UCSD-AML1 (cell line): Measurements from ENCODE around the gene KAT6B.
"Not testable (repeated sequence)": the region's sequence is repeated elsewhere in the genome, so short reads cannot be mapped to it uniquely, and the experiment has no call there.

Experiments used
- DNase-seq: peaks from one replicate; lab custom pipeline; 2025; ENCODE audit not compliant: unreplicated experiment; lab: John Stamatoyannopoulos, UW

KAT6B gene

DNA sequence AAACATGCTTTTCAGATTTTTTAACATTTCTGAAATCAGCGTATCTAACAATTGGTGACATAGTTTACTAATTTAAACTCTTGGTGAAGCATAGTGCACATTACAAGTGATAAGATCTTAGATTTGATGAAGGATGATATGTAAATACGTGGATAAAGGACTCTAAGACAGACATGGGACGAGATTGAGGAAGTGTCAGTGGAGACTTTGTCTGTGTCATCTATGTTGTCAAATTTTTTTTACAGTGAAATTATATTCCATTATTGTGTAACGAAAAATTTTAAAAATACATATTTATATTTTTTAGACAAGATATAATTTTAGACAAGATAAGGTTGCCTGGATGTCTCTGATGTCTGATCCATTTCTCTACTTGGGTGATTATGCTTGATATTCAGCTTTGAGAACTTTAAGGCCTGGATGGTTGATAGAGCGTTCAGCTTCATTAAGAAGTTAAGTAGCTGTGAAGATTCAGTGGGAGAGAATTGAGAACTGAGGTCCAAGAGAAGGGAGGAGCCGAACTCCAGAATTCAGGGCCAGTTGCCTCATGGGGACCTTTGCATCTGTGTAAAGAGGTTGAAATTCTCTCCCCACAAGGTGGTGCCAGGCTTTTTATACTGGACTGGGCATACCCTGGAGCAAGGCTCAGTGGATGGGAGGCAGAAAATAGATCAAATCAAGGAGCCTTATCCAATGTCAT, 62.7 kb downstream of the KAT6B start:
- DNase-seq: no peak

DNA sequence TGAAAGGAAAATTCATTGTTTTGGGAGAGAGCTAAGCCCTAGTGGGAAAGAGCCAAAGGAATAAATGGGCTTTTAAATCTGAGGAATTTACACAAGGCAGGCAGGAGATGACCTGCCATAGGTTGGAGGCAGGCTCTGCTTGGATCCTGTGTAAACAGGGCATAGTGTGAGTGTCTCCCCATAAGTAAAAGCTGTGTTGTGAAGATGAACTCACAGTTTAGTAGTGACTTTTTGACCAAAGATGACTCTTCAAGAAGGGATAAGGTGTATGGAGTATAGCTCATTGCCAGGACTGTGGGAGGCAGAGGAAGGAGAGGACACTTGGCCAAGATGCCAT, 63.2 kb downstream of the KAT6B start:
- DNase-seq: no peak

DNA sequence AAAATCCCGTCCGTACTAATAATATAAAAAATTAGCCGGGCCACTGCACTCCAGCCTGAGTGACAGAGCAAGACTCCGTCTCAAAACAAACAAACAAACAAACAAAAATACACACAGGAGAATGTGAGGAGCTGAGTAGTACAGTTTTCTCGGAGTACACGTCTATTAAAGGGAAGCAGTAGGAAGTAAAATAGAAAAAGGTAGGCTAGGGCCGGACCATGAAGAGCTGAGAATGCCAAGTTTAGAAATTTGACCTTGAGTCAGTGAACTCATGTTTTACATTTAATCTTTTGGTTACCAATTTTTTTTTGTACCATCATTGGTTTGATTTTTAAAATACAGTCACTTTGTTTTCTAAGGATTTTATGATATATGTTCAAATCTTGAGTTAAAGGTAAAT, 64.1 kb downstream of the KAT6B start:
- no peak for DNase-seq

DNA sequence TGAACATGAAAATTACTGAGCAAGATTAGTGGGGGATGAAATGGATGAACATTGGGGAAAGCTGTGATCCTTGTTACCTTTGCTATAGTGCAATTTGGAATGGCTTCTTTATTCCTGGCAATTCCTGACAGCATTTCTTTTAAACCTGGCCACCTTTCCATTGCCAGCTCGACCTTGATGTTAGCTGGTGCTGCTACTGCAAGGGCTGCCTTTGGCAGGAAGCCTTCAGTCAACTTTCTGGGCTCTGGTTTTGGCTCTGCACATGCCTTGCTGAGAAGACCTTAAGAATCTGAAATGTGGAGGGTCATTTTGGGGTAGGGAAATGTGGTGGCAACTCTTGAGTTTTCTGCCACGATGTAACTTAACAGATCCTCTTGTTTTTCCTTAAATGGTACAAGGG, 64.7 kb downstream of the KAT6B start:
- no peak for DNase-seq

DNA sequence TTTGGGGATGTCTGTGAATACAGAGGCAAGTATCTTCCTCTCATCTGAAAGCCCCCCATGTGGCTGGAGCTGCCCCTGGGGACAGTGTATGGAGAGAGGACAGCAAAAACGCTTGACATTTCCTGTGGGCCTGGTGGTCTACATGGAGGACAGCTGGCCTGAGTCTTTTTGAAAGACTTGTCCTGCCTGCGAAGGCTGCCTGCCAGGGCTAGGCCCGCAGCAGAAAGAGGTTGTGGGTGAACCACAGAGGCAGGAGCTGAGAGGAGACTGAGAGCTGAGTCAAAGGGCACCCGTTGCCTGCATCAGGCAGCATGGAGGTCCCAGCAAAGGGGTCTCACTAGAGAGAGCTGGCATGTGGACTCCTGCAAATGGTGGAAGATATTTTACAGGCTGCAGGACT, 66.4 kb downstream of the KAT6B start:
- DNase-seq: no peak

DNA sequence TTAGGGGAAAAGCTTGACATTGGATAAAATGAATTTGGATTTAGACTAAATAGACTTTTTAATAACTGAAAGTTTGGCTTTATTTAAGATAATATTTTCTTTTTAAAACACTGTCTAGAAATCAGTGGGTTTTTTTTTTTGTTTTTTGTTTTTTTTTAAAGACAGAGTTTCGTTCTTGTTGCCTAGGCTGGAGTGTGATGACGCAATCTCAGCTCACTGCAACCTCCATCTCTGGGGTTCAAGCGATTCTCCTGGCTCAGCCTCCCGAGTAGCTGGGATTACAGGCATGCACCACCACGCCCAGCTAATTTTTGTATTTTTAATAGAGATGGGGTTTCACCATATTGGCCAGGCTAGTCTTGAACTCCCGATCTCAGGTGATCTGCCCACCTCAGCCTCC, 66.9 kb downstream of the KAT6B start:
- not testable (repeated sequence) for DNase-seq

DNA sequence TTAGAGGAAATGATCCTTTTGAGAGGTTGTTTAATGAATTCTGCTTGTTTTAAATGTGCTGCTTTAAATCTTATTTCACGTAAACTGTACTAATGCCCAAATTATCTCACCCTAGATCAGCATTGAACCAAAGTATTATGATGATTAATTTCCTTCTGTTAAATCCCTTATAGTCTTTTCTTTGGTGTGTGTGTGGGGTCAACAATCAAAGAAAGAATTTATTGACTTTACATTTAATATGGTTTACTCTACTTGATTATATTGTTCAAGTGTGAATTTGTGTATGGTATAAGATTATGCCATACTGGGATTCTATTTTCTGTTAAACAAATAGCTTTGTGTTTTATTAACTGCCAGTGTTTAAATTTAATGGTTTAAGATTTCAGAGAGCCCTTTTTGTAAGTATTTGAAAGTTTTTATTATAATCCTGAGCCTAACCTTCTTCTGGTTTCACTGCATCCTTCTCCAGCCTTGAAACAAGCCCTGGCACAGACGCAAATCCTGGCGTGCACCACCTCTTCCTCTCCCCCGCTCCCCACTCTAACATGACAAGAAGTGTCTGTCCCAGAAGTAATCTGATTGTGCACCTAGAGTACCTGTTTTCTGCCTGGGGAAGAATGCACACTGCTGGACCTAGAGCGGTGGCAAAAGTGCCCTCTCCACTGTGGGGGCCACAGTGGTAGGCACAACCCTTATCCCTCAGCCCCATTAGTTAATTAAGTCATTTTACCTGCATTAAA, 70.6 kb downstream of the KAT6B start:
- DNase-seq: no peak

DNA sequence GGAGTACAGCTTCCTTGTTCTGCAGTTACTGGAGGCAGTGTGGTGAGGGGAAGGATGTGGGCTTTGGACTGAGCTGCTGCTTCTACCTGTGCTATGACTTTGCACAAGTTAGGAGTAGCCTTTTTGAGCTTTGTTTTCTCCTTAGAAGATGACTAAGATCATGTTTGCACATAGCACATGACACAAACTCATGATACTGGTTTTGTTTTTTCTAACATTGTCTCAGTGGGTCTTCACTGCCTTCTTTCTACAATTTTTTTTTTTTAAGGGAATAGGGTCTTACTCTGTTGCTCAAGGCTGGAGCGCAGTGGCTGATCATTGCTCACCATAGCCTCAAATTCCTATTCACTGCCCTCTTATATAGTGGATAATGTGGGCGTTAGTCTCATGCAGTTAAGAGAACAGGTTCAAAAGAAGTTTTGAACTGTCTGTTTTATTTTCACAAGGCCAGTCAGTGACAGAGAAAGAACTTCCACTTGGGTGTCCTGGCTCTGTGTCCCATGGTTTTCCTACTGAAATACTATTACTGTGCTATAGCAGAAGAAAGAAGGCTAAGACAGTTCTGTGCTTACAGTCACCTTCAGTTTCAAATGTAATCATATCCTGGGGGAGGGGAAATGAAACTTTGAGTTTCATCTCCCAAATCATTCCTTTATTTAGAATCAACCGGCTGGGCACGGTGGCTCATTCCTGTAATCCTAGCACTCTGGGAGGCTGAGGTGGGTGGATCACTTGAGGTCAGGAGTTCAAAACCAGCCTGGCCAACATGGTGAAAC, 72.0 kb downstream of the KAT6B start:
- DNase-seq: peak; percentile 20

DNA sequence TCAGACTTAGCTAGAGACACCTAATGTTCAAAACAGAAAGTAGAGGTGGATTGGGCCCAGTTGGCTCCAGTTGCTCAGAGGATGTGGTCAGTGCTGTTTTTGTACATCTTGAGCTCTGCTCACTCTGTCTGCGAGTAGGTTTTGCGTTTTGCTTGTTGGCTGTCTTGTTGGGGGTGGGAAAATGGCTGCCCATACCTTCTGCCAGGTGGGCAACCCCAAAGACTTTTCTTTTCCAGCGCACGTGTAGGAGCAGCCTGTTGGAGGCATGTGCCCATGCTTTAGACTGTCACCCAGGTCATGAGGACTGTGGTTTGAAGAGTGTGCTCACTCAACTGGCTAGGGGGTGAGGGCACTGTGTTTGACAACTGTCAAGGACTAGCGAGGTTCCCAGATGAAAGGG, 73.9 kb downstream of the KAT6B start:
- no peak for DNase-seq

DNA sequence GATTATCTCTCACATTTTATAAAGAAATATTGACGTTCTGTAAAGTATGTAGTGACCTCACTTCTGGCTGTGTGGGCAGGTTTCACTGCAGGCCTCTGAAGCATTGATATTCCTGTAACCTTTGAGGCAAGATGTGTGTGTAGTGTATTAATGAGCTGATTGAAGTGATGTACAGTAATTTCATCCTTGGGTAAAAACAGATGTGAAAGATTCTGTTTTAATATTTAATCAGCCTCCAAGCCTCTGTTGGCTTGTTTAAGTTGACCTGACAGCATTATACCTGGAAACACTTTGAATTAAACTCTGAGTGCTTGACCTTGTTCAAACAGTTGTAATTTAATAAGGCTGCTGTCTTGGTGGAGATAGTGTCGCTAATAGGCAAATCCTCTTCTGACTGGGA, 74.9 kb downstream of the KAT6B start:
- no peak for DNase-seq

DNA sequence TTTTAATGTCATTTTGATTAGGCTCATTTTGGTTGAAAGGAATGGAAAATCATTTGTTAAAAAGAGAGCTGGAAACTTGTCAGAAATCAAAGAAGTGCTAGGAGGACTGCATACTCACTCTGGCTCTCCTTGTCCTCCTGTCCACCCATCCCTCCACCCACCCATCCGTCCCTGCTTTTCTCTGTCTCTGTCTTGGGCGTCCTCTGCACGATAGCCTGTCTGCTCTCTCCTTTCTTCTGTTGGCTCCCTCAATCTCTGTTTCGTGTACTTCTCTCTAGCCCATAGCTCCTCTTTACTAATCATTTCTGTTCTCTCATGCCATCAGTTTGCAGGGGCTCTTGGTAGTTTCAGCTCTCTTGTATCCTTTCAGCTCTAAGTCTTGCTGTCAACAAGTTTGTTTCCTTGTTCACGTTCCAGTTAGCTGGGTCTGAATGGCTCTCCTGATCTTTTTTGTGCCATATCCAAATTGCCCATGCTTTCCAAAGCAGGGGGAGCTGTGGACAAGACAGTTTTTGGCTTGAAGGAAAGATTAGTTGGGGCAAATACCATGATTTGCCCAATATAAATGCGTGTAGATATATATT, 75.6 kb downstream of the KAT6B start:
- DNase-seq: no peak

DNA sequence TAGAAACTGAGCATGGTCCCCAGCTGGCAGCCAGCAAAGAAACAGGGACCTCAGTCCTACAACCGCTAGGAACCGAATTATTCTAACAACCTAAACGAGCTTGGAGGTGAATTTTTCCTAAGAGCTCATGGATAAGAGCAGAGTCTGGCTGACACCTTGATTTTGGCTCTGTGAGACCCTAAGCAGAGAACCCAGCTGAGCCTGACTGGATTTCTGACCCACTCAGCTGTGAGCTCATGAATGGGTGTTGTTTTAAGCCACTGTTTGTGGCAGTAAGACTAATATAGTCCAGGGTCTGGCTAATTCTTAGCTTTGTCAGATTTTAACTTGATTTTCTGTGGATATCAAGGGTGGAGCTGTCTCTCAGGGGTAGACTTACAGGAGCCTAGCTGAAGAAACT, 77.1 kb downstream of the KAT6B start:
- no peak for DNase-seq

DNA sequence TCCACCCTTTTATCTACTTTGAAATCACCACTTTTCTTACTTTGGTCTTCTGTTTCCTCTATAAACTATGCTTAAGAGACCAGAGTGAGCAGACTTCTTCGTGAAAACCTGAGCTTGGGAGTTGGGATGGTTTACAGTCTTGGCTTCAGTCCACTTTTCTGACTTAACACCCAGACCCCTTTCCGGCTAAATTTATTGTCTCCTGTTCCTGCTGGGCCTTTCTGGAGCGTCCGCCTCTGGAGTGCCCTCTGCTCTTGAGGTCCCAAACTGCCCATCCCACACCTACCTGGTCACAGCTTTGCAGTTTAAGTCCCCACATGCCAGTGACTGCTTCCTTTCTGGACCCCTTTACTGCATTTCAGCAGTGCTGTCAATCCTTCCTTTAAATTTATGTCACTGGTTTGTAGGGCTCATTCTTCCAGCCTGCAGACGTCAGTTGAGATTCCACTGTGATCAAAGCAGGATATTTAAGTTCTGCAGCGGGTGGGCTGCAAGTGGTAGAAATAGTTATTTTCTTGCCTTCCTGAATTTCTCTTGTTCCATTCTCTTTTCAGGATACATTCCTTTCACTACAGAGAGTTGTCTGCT, 80.3 kb downstream of the KAT6B start:
- DNase-seq: no peak

DNA sequence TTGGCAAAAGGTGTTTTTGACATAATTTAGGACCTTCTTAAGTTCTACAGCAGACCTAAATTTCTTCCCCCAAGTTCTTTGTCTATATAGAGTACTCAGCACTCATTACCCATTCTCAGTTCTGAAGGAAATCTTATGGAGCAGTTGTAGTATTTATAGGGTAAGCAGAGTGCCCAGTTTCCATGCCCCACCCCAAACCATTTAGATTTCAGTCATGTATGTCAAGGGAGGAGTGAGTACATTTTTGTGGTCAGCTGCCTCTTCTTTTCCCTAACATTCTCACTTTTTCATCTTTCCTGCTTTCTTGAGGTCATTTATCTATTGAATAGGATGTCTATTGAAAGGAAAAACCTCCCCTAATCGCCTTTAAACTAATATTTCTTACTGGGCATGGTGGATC, 83.3 kb downstream of the KAT6B start:
- DNase-seq: no peak

DNA sequence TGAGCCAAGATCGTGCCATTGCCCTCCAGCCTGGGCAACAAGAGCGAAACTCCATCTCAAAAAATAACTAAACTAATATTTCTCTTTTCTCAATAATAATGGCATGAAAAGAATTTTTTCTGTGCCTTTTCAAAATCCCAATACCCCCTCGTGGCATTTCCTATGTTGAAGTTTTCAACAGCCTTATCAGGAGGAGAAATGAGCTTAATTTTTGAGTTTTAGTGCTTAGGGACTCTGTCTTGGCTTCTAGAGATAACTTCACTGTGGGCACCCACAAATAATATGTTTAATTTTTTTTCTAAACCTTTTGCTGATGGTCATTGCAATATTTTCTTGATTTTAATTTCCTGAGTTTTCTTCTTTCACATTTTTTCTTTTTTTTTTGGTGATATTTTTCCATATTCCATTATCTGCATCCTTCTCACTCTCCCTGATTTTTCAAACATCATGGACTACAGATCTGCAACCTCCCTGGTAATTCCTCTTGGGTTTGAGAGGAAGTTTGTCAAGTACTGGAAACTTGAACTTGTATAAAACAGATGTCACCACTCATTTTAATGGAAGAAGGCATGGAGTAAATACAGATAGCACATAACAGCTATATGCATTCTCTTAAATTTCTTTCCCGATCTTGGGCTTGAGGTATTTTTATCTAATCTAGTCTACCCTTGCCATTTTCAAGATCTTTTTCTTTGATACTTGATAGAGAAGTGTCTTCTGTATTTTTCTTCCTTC, 84.0 kb downstream of the KAT6B start:
- no peak for DNase-seq

DNA sequence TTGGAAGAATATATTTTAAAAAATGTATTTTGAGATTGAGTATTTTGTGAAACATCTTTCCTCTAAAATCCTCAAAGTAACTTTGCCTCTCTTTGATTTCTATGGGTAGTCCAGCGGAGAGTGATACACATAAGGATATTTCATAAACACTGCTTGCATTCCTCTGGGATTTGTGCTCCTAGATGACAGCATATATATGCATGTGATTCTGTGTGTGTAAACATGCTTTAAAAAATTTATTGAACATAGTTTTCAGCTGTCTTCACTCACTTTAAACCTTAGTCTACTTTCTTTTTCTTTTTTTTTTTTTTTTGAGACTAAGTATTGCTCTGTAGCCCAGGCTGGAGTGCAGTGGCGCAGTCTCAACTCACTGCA, 84.6 kb downstream of the KAT6B start:
- no peak for DNase-seq

DNA sequence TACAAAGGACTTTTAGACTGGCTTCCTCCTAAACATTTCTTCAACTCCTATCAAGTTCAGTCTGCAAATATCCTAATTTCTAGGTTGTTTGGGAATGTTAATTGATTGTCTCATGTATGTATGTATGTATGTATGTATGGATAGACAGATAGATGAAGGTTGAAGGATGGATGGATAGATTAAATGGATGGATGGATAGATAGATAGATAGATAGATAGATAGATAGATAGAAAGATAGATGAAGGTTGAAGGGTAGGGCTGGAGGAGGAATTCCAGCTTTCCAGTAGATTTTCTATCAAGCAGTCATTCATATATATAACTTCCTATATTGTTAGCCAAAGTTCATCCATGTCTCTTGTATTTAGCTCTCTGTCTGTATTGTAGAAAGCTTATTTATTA, 85.8 kb downstream of the KAT6B start:
- no peak for DNase-seq

DNA sequence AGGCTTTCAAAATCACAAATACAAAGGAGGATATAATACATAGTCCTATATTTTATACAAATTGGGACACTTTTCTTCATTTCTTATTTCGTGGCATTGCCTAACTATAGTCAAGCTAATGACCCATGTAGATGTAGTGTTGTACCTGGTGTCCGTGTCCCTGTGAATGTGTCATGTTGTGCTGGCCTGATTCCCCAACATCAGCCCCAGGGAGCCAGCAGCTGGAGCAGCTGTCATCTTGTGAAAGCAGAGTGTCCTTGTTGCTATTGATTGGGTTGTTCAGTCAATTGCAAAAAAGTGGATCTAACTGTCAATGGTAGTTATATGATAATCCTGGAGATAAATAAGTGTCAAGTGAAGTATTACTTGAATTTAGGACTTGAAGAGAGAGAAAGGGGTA, 86.3 kb downstream of the KAT6B start:
- no peak for DNase-seq

DNA sequence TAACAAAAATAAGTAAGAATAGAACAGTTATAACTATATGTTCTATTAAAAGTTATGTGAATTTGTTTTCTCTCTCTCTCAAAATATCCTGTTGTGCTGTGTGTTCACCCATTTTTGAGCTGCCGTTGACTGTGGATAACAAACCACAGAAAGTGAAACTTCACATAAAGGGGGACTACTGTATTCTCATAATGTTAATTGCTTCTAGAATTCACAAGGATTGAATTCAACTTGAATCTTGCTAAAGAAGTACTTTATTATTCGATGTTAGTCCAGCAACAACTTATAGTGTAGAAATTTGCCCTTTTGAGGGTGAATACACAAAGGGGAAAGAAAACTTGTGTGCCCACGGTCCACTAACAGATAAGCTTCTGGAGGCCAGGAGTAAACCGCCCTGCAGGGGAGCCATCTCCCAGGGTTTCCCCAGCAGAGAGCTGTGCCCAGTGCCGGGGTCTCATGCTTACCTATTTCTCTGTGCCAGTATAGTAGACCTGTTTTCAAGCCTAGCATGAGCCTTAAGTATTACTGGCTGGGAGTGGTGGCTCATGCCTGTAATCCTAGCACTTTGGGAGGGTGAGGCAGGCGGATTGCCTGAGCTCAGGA, 87.1 kb downstream of the KAT6B start:
- no peak for DNase-seq

DNA sequence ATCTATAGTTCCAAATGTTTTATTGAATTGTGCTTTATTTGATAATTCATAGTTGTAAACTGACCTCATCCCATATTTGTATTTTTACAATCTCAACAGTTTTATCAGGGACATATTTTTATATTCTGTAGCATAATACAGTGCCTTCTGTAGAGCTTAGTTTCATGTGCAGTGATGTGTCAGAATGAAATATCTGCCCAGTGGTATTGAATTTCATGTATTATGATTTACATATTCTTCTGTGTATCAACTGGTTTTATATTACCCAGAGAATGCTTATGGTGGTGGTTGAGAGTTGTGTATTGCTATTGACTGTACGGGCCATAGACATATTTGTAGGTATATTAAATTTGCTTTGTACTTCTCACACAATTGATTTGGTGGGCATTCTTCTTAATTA, 89.9 kb downstream of the KAT6B start:
- no peak for DNase-seq
